ENCODE data around the gene BEND5. TPM values are rescaled to one million over a fixed set of nuclear protein-coding genes. Genes with fewer than 3 reads are reported as not detected.
A peak's percentile ranks its signal among the peaks of the same experiment; 100 is the strongest.

Gene BEND5, protein sequence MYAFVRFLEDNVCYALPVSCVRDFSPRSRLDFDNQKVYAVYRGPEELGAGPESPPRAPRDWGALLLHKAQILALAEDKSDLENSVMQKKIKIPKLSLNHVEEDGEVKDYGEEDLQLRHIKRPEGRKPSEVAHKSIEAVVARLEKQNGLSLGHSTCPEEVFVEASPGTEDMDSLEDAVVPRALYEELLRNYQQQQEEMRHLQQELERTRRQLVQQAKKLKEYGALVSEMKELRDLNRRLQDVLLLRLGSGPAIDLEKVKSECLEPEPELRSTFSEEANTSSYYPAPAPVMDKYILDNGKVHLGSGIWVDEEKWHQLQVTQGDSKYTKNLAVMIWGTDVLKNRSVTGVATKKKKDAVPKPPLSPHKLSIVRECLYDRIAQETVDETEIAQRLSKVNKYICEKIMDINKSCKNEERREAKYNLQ
- 10 to 100 TPM; 42.3 to 48.3 TPM for total RNA-seq

GRCh38 chr1:48776393-48777218, at the start of gene BEND5:
Gene BEND5, minus strand, starts transcription at chr1:48776891. Its CDS starts 60 bp downstream, at chr1:48776831.
- peak; percentile 75 for DNase-seq
- no peaks in the 10 kb centered on the region for H3K9me3 Mint-ChIP-seq
- peaks cover 43% of the 10 kb centered on the region for H3K4me1 Mint-ChIP-seq
- H3K27me3 Mint-ChIP-seq: no peaks in the 10 kb centered on the region
- H3K4me3 Mint-ChIP-seq: peak within 1 kb of the TSS; percentile 96
- H3K36me3 Mint-ChIP-seq: peaks cover 40% of the 10 kb centered on the region
- H3K27ac Mint-ChIP-seq: peak within 1 kb of the TSS; percentile 70

GRCh38 chr1:48823168-48823567, 46.5 kb upstream of the BEND5 start:
- Mint-ChIP-seq H3K4me3 (no peak overlapping the region), H3K36me3 (no peaks in the 10 kb centered on the region), H3K27me3 (peaks cover 9% of the 10 kb centered on the region), H3K27ac (no peak overlapping the region), H3K4me1 (no peaks in the 10 kb centered on the region), H3K9me3 (no peaks in the 10 kb centered on the region)
- DNase-seq: no peak

GRCh38 chr1:48820491-48820890, 43.8 kb upstream of the BEND5 start:
- H3K27ac Mint-ChIP-seq: no peak overlapping the region
- H3K9me3 Mint-ChIP-seq: no peaks in the 10 kb centered on the region
- no peak overlapping the region for H3K4me3 Mint-ChIP-seq
- no peaks in the 10 kb centered on the region for H3K36me3 Mint-ChIP-seq
- no peak for DNase-seq
- no peaks in the 10 kb centered on the region for H3K4me1 Mint-ChIP-seq
- H3K27me3 Mint-ChIP-seq: peaks cover 6% of the 10 kb centered on the region

GRCh38 chr1:48817505-48818114, 40.9 kb upstream of the BEND5 start:
- peaks cover 23% of the 10 kb centered on the region for H3K27me3 Mint-ChIP-seq
- no peak overlapping the region for H3K4me3 Mint-ChIP-seq
- no peaks in the 10 kb centered on the region for H3K9me3 Mint-ChIP-seq
- DNase-seq: peak; percentile 30
- H3K27ac Mint-ChIP-seq: no peak overlapping the region
- no peaks in the 10 kb centered on the region for H3K36me3 Mint-ChIP-seq
- no peaks in the 10 kb centered on the region for H3K4me1 Mint-ChIP-seq

DNA sequence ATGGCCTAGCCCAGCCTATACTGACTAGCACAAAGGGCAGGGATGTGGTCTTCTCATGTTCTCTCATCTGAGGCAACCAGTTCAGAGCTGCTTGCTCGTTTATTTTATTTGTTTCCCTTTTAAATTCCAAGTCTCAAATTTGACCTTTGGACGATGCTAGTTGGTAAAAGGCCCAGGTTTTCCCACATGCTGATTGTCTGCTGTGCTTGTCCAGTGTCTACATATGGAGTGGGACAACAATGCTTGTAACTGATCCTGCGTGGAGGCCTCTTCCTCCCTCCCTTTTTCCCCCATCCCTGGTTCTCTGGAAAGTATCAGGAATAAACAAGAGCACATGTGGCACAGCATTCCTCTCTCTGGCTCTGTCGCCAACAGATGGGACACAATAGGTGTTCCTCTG, 34.0 kb upstream of the BEND5 start:
- Mint-ChIP-seq H3K4me1 (no peaks in the 10 kb centered on the region), H3K9me3 (no peaks in the 10 kb centered on the region), H3K27ac (no peak overlapping the region), H3K36me3 (no peaks in the 10 kb centered on the region), H3K27me3 (peaks cover 32% of the 10 kb centered on the region), H3K4me3 (no peak overlapping the region)
- DNase-seq: no peak

DNA sequence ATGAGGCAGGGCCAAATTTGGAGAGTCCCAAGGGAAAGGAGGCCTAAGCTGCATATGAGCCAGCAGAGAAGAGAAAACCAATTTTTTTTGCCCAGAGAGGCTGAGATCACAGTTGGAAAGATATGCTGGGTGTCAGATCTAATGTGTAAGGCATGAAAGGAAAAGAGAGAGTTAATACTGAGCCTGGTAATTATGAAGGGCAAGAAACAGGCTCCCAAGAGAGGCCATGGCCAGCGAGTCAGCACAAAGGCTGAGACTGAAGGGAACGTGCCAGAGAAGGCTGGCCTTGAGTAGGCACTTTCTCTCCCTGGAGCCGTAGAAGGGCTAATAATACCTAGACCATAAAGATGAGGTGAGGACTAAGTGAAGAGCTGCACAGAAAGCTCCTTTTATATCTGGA, 31.8 kb upstream of the BEND5 start:
- H3K36me3 Mint-ChIP-seq: no peaks in the 10 kb centered on the region
- no peaks in the 10 kb centered on the region for H3K4me1 Mint-ChIP-seq
- no peak for DNase-seq
- no peak overlapping the region for H3K27ac Mint-ChIP-seq
- H3K4me3 Mint-ChIP-seq: no peak overlapping the region
- no peaks in the 10 kb centered on the region for H3K9me3 Mint-ChIP-seq
- peaks cover 22% of the 10 kb centered on the region for H3K27me3 Mint-ChIP-seq

GRCh38 chr1:48807554-48808260, 31.0 kb upstream of the BEND5 start:
- no peaks in the 10 kb centered on the region for H3K4me1 Mint-ChIP-seq
- no peak overlapping the region for H3K4me3 Mint-ChIP-seq
- no peak overlapping the region for H3K27ac Mint-ChIP-seq
- H3K36me3 Mint-ChIP-seq: no peaks in the 10 kb centered on the region
- H3K9me3 Mint-ChIP-seq: no peaks in the 10 kb centered on the region
- H3K27me3 Mint-ChIP-seq: peaks cover 17% of the 10 kb centered on the region
- DNase-seq: no peak

GRCh38 chr1:48803474-48803873, 26.8 kb upstream of the BEND5 start:
- Mint-ChIP-seq H3K27me3 (peaks cover 38% of the 10 kb centered on the region), H3K27ac (no peak overlapping the region), H3K4me1 (no peaks in the 10 kb centered on the region), H3K36me3 (no peaks in the 10 kb centered on the region), H3K4me3 (no peak overlapping the region), H3K9me3 (no peaks in the 10 kb centered on the region)
- no peak for DNase-seq

- Mint-ChIP-seq H3K27me3 (peaks cover 18% of the 10 kb centered on the region), H3K36me3 (no peaks in the 10 kb centered on the region), H3K4me3 (no peak overlapping the region), H3K4me1 (peaks cover 18% of the 10 kb centered on the region), H3K9me3 (no peaks in the 10 kb centered on the region), H3K27ac (no peak overlapping the region)
- DNase-seq: no peak
Measured at GRCh38 chr1:48794816-48795215, 18.1 kb upstream of the BEND5 start.

DNA sequence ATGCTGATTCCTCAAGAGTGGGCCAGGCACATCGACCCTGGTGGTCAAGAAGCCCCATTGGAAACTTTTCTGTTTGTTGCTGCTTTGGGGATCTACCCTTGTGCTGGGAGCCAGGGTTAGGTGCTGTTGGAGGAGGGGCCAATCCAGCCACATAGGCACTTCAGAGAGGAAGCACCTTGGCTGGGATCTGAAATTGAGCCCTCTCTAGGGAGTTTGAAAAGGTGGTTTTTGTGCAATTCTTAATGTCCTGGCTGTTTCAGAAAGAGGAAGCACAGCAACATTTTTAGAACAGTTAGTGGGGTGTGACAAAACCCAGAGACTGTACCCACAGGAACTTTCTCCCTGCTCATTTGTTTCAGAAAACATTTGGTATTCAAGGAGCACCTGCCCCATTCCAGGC, 17.2 kb upstream of the BEND5 start:
- Mint-ChIP-seq H3K4me1 (peaks cover 23% of the 10 kb centered on the region), H3K9me3 (no peaks in the 10 kb centered on the region), H3K36me3 (no peaks in the 10 kb centered on the region), H3K4me3 (no peak overlapping the region), H3K27ac (no peak overlapping the region), H3K27me3 (peaks cover 10% of the 10 kb centered on the region)
- no peak for DNase-seq

GRCh38 chr1:48792961-48793360, 16.3 kb upstream of the BEND5 start:
- Mint-ChIP-seq H3K27ac (no peak overlapping the region), H3K9me3 (no peaks in the 10 kb centered on the region), H3K4me3 (no peak overlapping the region), H3K36me3 (no peaks in the 10 kb centered on the region), H3K27me3 (peaks cover 10% of the 10 kb centered on the region), H3K4me1 (peaks cover 25% of the 10 kb centered on the region)
- DNase-seq: no peak

DNA sequence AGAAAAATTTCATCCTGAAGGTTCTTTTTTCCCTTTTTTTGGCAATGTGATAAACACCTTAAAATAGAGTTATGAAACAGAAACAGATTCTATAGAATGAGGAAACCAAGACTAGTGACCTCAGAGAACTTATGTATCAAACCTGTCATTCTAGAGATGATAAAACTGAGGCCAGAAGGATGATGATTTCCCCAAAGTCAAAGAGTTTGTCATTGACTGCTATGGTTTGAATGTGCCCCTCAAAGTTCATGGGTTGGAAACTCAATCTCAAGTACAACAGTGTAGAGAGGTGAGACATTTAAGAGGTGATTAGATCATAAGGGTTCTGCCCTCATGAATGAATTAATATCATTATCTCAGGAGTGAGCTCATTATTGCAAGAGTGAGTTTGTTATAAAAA, 13.7 kb upstream of the BEND5 start:
- Mint-ChIP-seq H3K4me1 (peaks cover 30% of the 10 kb centered on the region), H3K4me3 (no peak overlapping the region), H3K36me3 (no peaks in the 10 kb centered on the region), H3K9me3 (no peaks in the 10 kb centered on the region), H3K27me3 (peaks cover 6% of the 10 kb centered on the region), H3K27ac (peak overlapping the region; percentile 80)
- DNase-seq: no peak

DNA sequence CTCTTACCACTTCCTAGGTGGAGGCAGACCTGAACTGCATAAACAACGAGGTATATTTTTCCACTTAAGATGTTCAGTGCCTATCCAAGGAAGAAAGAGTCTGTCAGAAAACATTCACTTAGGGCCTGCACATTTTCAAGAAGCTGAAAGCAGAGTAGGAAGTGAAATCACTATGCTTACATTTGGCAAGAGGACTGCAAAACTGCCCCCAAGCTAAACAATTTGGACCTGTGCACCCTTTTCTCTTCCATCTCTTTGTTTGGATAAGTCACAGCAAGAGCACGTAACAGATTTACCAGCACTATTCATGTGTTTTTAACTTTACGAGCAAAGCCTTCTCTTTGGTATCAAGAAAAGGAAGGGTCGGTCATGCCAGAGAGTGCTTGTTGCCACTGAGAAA, 13.2 kb upstream of the BEND5 start:
- no peaks in the 10 kb centered on the region for H3K36me3 Mint-ChIP-seq
- no peak overlapping the region for H3K4me3 Mint-ChIP-seq
- no peak for DNase-seq
- H3K27ac Mint-ChIP-seq: peak overlapping the region; percentile 80
- H3K4me1 Mint-ChIP-seq: peaks cover 34% of the 10 kb centered on the region
- H3K9me3 Mint-ChIP-seq: no peaks in the 10 kb centered on the region
- peaks cover 10% of the 10 kb centered on the region for H3K27me3 Mint-ChIP-seq

DNA sequence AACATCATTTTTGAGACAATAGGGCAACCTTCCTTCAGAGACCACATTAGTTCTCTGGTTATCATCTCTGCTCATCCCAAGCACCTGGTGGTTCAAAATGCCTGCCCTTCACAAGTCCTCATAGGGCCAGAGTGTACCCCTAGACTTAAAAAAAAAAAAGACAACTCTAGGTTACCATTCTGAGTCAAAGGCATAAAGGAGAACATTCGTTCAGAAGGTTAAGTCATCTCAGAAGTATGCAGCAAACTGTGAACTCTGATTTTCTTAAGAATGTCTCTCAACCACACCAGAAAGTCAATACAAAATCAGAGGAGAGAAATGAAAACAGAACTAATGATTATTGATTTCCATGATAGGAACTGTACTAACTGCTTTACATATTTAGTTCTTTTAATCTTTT, 9.2 kb upstream of the BEND5 start:
- H3K36me3 Mint-ChIP-seq: no peaks in the 10 kb centered on the region
- no peaks in the 10 kb centered on the region for H3K9me3 Mint-ChIP-seq
- no peak for DNase-seq
- H3K4me1 Mint-ChIP-seq: peaks cover 26% of the 10 kb centered on the region
- peaks cover 5% of the 10 kb centered on the region for H3K27me3 Mint-ChIP-seq
- no peak overlapping the region for H3K4me3 Mint-ChIP-seq
- H3K27ac Mint-ChIP-seq: no peak overlapping the region

DNA sequence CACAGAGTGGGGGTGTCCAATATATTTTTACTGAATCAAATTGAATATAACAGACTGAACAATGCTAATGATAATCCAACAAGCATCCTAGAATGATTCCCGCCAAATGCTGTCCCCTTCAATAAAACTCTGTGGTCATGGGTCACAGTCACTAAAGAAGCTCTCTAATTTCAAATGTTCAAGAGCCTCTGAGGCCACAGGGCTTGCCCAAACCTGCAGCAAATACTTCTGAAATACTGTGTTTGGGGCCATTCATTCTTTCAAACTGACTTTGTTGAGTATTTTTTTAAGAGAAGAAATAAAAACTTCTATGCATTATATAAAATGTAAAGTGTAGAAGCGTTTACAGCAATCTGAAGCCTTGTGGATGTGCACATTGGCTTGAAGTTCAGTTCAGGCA, 7.6 kb upstream of the BEND5 start:
- peaks cover 14% of the 10 kb centered on the region for H3K4me1 Mint-ChIP-seq
- DNase-seq: no peak

More for the DNA sequence above, 7.6 kb upstream of the BEND5 start:
- Mint-ChIP-seq H3K27ac (no peak overlapping the region), H3K4me3 (no peak overlapping the region), H3K27me3 (peaks cover 5% of the 10 kb centered on the region), H3K36me3 (no peaks in the 10 kb centered on the region), H3K9me3 (no peaks in the 10 kb centered on the region)

Data from activated naive CD8-positive, alpha-beta T cell treated with anti-CD3 and anti-CD28 coated beads for 36 hours (primary cell).